RPMI8226 (cell line): ENCODE results near the gene CAMK2G.

Experiments
- DNase-seq: peaks from one replicate; pipeline ENCODE4 v3.0.0-alpha.2; 2015

The CAMK2G gene

DNA sequence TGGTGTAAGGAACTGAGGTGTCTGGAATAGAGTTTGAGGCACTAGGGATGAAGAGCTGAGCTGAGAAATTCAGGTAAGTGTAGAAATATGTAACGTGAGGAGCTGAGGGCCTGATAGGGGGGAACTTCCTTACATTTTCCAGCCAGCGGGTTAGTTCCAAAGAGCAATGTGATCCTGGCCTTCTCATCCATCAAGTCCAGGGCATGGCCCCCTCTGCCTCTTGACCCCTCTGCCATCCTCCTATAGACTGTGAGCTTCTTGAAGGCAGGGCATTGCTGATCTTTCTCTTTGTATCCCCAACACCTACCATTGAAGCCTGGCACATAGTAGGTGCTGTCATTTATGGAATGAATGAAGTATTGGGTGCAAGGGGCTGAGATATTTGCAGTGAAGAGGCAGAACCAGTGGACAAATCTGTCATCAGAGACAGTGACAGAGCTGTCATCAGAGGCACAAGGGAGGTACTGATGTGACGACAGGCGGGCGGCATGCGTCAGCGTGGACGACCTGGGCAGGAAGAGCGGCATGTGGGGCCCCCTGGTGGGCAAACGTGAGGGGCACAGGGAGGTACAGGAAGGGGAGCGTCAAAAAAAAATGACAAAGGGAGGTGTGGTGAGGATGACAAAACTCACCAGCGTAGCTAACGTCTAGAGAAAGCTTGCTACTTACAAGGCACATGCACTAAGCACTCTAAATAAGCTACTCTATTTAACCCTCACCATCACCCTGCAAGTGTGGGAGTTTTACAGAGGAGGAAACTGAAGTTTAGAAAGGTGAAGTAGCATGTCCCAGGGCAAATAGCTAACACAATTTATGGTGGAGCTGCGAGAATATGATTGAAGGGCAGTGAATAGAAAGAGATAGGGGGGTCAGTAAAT, 5.2 kb upstream of the CAMK2G start:
- peak; percentile 88 for DNase-seq

GRCh38 chr10:73878365-73878764, 4.0 kb upstream of the CAMK2G start:
- DNase-seq, result no peak

- DNase-seq, result no peak
These were observed 3.3 kb upstream of the CAMK2G start for GRCh38 chr10:73877533-73878160.

- no peak for DNase-seq
These were observed 2.6 kb upstream of the CAMK2G start for GRCh38 chr10:73876971-73877370.

DNA sequence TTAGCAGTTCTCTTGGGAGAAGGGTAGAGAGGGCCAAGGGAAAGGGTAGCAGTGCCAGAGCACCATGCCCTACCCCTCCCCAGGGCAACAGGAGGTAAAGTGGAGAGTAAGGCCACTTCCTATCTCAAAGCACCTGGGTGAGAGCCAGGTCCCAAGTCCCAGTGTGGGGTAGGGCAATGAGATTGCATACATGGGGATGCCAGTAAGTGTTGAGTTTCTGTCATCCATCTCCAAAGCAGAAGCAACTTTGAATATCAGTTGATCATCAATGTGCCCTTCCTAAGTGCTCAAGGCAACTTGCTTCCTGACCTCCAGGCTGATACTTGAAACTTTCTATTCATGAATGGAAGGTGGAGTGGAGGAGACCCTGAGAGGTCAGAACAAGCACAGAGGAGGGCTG, 2.2 kb upstream of the CAMK2G start:
- DNase-seq, result no peak

DNA sequence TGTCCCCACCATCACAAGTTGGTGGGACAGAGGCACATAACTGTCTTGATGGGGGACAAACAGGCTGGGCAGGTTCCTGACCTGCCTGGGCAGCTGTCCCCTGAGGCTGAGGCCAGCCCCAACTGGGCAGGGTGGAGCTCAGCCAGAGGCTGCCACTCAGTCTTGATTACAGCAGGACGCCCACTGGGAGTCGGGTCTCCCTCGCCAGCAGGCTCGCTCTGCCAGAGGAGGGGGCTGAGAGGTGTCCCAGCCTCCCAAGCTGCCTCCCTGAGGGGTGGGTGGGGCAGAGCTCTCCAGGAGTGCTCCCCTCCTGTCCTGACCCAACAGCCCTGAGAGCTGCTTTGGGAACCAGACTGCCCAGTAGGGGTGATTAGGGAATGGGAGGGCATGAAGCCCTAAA, 1.8 kb upstream of the CAMK2G start:
- no peak for DNase-seq

- DNase-seq, result no peak
These were observed 752 bp upstream of the CAMK2G start for GRCh38 chr10:73875139-73875475.

- peak; percentile 23 for DNase-seq
These were observed 528 bp downstream of the CAMK2G start for GRCh38 chr10:73873838-73874215.

DNA sequence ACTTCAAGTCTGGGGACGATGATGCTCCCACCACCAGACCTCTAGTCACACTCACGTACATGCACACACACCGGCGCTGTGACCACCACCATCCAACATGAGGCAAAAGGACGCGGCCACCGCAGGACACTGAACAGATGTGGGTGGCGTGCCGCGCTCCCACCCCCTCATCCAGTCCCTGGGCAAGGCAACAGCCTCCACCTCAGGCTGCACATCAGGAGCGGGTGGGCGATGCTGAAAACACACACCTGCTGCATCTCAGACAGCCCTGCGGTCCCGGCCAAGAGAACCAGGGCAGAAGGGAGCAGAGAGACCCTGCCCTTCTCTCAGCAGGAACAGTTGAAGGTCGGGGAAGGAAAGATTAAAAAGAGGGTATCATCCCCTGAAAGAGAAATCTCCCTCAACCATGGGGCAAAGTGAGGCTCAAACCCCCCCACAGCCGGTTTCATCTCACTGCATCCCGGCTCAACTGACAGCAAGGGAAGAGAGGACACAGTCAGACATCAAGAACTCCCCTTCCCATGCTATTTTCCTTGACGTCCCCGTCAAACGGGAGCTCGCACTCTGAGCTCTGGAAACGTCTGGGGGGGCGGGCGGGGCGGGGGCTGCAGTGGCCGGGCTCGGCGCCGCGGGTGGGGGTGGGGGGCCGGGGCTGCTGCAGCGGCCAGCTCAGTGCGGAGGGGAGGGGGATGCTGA, 1.1 kb downstream of the CAMK2G start:
- DNase-seq, result no peak

DNA sequence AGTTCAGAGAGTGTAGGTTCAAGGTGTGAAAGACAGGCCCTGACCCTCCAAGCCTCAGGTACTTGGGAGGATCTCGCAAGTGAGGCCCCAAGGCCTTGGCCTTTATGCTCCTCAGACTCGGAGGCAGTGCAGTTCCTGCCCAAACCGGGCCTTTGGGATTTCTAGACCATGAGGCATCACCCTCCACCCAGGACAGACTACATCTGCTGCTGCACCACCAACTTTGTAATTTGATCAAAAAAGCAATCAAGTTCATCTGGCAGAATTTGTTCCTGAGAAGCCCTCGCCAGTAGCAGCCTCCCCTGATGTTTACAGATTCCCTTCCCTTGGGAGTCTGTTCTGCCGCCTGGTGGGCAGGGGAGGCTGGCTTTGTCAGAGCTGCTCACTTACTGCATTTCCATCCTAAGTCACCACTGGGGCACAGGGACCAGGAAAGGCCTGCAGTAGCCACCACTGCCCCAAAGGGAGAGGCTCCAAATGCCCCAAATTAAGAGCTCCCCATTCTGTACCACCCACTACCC, 2.1 kb downstream of the CAMK2G start:
- no peak for DNase-seq

- no peak for DNase-seq
These were observed 2.8 kb downstream of the CAMK2G start for GRCh38 chr10:73871295-73872189.

DNA sequence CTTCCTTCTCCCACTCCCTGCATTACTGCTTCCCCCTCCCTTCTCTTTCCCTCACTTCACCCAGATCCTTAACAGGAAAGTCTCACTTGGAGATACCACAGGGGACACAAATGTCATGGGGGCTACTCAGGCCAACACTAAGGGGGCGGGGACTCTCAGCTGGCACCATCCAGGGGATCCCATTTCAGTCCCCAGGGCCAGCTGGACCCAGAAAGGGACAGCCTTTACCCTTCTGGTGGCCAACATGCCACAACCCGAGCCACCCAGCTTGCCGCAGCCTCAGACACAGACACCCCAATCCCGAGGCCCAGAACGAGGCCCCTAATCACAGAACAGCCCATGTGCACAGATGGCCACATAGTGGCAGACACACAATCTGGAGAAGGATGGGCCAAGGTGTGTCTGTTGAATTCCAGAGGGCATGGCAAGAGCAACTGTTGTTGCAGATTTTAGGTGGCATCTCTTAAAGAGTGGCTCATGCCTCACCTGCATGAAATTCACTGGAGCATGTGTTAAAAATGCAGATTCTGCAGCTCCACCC, 5.6 kb downstream of the CAMK2G start:
- DNase-seq, result no peak

DNA sequence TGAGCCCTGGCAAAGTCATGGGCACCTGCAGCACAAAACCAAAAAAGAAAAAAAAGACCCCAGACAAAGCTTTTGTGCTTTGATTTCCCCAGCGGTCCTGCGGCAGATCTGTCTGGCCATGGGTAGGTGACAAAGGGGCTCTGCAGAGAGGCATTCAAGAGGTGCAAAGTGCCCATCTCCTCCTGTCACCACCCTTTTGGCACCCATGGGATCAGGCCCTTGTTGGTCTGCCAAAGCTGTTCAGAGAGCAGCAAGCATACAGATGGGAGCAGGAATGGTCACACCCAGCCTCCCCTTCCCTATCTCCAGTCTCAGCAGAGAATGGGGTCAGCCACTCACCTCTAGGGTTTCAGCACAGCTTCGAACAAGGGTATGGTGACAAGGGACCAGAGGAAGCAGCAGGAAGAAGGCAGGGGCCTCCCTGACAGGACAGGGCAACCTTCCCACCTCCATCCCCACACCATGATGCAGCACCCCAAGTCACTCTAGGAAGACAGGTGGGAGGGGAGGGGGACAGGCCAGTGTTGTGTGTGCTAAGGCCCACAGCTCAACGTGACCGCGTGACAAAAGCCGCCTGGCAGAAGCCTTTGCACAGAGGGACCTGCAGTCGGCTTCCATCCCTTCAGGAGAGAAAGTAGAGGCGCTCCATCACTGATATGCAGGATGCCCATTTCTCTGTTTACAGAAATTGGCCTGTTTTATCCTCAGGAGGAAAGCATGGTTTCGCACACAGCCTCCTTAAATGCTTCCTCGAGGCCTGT, 6.3 kb downstream of the CAMK2G start:
- DNase-seq, result no peak

DNA sequence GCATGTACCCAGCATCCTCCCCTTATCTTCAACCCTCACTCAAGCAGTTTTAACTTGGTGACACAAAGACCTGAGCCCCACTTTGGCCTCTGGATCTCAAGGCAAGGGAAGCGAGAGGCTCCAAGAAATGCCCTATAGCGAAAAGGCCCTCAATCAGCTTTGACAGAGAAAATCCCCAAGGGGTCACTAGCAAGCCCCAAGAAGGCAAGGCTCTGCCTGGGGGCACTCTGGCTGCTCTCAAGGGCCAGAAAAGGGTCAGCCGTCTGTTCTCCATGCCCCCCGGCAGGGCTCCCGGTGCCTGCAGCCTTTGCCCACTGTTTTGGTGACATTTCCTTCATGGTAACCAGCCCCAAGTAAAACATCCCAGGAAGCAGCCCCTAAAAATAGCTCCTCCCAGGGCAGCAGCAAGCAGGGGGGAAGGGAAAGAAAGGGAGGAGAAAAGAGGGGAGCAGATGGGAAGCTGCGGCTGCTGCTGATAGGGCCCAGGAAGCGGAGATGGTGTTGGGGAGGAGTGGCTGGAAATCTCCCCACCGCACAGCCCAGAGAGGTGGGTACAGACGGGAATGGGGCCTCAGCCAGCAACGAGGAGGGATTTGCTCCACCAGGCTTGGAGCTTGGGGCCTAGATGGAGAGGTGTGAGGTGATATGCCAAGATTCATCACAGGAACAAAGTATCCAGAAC, 7.1 kb downstream of the CAMK2G start:
- no peak for DNase-seq

GRCh38 chr10:73866621-73867020, 7.7 kb downstream of the CAMK2G start:
- DNase-seq, result no peak

GRCh38 chr10:73865459-73866442, 8.6 kb downstream of the CAMK2G start:
- DNase-seq, result no peak

DNA sequence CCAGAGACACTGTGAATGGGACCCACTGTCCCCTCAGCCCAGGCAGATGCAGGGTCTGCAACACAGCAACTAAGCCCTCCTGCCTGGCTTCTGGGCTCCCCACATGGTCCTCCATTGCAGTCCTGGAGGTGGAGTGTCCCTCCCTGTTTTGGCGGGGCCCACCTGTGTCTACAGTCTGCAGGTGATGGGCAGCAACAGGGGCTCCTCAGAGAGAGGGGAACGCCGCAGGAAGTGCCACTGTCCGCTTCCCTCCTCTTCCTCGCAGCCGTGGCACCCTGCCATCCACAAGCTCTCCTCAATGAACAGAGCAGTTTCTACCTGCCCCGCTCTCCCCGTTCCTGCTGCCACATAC, 9.3 kb downstream of the CAMK2G start:
- DNase-seq, result no peak

- DNase-seq, result no peak
These were observed 10.1 kb downstream of the CAMK2G start for GRCh38 chr10:73864229-73864628.

DNA sequence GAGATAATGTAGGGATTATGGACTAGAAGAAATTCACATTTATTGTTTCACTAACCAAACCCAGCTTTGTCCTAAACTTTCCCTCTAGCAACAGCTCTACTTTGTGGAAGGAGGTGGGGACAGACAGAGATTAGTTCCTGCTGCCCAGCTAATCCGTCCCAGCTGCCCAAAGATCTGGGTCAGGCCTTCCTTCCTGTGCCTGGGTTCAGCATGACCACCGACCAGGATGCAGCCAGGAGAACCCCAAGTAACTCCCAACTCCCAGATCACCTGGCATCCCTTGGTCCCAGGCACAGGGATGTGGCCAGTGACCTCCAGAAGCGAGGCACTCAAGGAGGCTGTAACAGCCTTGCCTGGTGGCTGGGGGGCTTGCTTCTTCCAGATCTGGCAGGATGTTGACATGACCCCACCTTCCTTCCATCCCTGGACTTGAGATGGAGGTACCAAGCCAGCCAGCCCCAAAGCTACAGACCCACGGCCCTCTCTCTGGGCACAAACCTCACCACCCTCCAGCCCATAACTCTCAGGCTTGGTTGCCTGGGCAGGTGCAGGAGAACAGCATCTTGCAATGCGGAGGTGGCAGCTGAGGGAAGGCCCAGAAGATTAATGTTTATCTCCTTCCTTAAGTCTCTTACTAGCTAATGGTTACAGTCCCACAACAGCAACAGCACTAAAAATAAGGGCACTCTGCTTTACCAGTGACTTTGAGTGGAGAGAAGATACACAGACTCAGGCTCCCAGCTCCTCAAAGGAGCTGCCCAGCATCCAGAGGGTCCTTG, 11.1 kb downstream of the CAMK2G start:
- no peak for DNase-seq
